Measurements from ENCODE around the gene PODN.

Gene PODN

GRCh38 chr1:53133261-53134041 lies 71.4 kb downstream of the PODN start:
- H3K4me1 ChIP-seq (ENCODE audit: insufficient read depth, low read length, severe bottlenecking) = no peaks in the 10 kb centered on the region

GRCh38 chr1:53134042-53134485 lies 72.1 kb downstream of the PODN start:
- no peak overlapping the region for H3K4me3 ChIP-seq (ENCODE audit: low read depth, low read length, poor library complexity, severe bottlenecking)
- H3K36me3 ChIP-seq (ENCODE audit: insufficient read depth, low read length) = no peaks in the 10 kb centered on the region; the same call in 1 of the 2 replicates
- H3K9me3 ChIP-seq (ENCODE audit: low read length) = peaks cover 7% of the 10 kb centered on the region; the same call in 1 of the 2 replicates
- no peaks in the 10 kb centered on the region for H3K79me2 ChIP-seq (ENCODE audit: insufficient read depth, low read length)
- H3F3A ChIP-seq (ENCODE audit: insufficient read depth, low read length) = no peaks in the 10 kb centered on the region
- peaks cover 6% of the 10 kb centered on the region; the same call in 1 of the 2 replicates for H3K27me3 ChIP-seq (ENCODE audit: insufficient read depth, low read length)
- no peak overlapping the region for H3K4me2 ChIP-seq (ENCODE audit: low read length)
- H4K20me1 ChIP-seq (ENCODE audit: insufficient read depth, low read length) = no peaks in the 10 kb centered on the region
- no peak overlapping the region for H2AFZ ChIP-seq (ENCODE audit: low read length)
- H3K4me1 ChIP-seq (ENCODE audit: insufficient read depth, low read length, severe bottlenecking) = no peaks in the 10 kb centered on the region
- H3K27ac ChIP-seq (ENCODE audit: low read depth, low read length, poor library complexity, severe bottlenecking) = no peak overlapping the region
- no peak overlapping the region for H3K9ac ChIP-seq (ENCODE audit: low read length)
- H3K9me2 ChIP-seq (ENCODE audit: low read depth, low read length) = no peaks in the 10 kb centered on the region
- TF ChIP-seq CTCF (IDR thresholded peaks at IDR 0.05; ENCODE audit: low read length) (no peak), EZH2 (IDR thresholded peaks at IDR 0.05; ENCODE audit: borderline replicate concordance, low read length) (no peak)

More at GRCh38 chr1:53133261-53134041, 71.4 kb downstream of the PODN start:
- Histone ChIP-seq H3K9me3 (ENCODE audit: low read length) (peaks cover 7% of the 10 kb centered on the region; the same call in 1 of the 2 replicates), H3K79me2 (ENCODE audit: insufficient read depth, low read length) (no peaks in the 10 kb centered on the region), H3K4me2 (ENCODE audit: low read length) (no peak overlapping the region), H2AFZ (ENCODE audit: low read length) (no peak overlapping the region), H3K36me3 (ENCODE audit: insufficient read depth, low read length) (no peaks in the 10 kb centered on the region; the same call in 1 of the 2 replicates), H3K27me3 (ENCODE audit: insufficient read depth, low read length) (peaks cover 6% of the 10 kb centered on the region; the same call in 1 of the 2 replicates), H4K20me1 (ENCODE audit: insufficient read depth, low read length) (no peaks in the 10 kb centered on the region), H3F3A (ENCODE audit: insufficient read depth, low read length) (no peaks in the 10 kb centered on the region), H3K9me2 (ENCODE audit: low read depth, low read length) (no peaks in the 10 kb centered on the region), H3K27ac (ENCODE audit: low read depth, low read length, poor library complexity, severe bottlenecking) (no peak overlapping the region), H3K4me3 (ENCODE audit: low read depth, low read length, poor library complexity, severe bottlenecking) (no peak overlapping the region), H3K9ac (ENCODE audit: low read length) (no peak overlapping the region)
- TF ChIP-seq CTCF (IDR thresholded peaks at IDR 0.05; ENCODE audit: low read length) (no peak), EZH2 (IDR thresholded peaks at IDR 0.05; ENCODE audit: borderline replicate concordance, low read length) (no peak)

Measured in OCI-LY1 (cell line).